GM21737 (cell line): ENCODE data around the gene PPM1E.

Experiments
- ATAC-seq: cut with Tn5 transposase; IDR thresholded peaks from one replicate; pipeline ENCODE4 v1.9.1; 2021; ENCODE audit warnings: mild to moderate bottlenecking, moderate library complexity; ENCODE audit not compliant: unreplicated experiment

Gene PPM1E

DNA sequence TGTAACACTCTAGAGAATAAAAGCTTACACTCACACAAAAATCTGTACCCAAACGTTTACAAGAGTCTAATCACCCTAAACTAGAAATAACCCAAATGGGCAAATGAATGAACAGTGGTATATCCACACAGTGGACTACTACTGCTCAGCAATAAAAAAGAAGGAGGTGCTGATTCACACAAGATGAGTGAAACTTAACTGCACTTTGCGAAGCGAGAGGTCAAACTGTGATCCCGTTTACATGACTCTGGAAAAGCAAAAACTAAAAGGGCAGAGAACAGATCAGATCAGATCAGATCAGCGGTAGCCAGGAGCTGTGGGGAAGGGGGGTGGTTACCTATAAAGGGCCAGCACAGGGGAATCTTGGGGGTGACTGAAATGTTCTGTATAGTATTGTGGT lies 237.7 kb downstream of the PPM1E start:
- no peak for ATAC-seq

DNA sequence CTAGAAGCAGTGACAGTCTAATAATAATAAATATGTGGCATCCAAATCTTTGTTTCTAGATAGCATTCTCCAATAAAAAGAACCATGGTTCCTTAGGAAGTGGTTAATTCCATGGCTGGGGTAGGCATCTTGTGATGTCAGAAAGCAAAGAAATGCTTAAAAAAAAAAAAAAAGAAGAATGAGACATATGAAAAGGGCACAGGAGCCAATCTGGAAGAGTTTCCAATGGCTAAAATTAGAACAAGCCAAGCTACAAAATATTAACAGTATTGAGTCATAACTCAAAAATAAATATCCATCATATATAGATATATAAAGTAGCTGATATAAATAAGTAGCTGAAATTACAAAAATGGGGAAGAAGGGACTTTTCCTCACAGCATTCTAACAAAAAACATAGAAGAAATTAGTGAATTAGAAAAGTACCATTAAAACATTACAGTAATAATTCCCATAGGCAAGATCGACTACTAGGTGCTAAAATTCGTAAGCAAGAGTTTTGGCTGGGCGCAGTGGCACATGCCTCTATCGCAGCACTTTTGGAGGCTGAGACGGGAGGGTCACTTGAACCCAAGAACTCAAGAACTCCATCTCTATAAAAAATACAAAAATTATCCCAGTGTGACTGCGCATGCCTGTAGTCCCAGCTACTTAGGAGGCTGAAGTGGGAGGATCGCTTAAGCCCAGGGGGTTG lies 239.7 kb downstream of the PPM1E start:
- ATAC-seq, result no peak

DNA sequence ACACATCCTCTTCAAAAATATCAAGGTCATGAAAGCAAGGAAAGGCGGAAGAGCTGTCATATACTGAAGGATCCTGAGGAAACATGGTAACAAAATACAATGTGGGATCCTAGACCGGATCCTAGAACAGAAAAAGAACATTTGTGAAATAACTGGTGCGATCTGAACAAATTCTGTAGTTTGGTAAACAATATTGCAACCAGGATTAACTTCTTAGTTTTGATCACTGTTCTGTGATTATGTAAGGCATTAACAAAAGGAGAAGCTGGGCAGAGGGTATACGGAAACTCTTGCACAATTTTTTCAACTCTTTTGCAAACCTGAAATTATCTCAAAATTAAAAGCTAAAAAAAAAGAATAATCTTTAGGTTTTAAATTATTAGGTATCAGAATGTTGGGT lies 241.3 kb downstream of the PPM1E start:
- ATAC-seq, result no peak

DNA sequence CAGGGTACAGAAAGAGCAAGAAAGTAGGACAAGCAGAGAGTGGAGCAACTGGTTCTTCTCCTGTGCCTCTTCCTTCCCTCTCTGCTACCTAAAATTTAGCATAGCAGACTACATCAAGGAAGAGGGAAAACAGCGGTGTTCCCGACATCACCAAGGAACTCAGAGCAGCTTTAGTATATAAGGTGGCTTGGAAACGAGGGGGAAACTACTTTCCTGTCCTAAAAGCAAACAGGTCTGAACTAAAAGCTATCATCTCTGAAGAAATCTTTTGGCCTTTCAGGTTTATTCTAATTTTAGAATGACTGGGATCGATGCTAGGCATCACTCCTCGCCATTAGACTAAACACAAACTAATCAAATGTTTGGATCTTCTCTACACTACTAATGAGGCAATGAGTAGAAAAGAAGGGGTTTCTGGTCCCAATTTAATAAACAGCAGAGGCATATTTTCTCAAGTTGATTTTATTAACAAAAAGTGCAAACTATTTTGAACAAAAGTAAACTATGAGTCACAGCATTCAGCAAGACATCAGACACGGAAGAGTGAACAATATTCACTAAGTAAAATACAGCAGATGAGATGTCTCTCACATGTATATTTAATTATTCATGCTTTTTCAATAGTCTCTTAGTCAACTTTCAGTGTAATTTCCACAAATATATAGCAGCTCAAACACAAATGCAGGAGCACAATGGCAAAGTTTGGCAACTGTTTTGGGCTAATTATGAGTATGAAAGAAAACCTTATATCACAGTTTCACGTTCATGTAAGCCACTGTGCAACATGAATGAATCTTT lies 242.3 kb downstream of the PPM1E start:
- ATAC-seq, result no peak

DNA sequence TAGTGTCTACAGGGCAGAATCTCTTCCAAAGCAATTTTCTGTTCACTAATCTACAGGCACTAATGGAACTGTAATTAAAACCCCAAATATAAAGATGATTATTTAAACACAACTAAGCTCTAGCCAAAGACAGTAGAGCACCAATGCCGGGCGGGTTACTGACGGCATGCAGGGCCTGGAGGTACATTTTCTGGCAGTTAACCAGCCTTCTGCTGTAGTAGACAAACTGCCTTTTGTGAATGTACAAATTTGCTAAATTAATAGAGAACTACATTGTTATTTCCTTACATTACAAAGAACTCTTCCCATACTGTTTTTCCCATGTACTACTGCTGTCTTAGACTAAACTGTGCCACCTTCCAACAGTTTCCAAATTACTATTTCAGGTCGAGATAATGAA lies 243.2 kb downstream of the PPM1E start:
- ATAC-seq, result no peak

DNA sequence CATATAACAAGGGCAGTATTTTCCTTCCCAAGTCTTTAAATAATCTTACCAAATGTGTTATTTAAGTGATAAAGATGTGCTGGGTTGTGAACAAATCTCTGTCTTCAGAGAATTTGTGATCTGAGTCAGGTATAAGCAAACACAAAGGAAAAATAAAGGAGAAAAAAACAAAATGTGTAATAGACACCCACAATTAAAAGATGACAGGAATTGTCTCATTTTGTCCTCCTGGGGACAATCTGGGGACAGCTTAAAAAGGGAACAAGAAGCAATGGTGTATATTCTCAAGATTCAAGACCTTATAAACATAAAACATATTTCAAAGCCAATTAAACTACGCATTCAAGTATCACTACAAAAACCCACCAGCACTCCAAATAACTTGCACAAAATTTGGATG lies 243.8 kb downstream of the PPM1E start:
- no peak for ATAC-seq

DNA sequence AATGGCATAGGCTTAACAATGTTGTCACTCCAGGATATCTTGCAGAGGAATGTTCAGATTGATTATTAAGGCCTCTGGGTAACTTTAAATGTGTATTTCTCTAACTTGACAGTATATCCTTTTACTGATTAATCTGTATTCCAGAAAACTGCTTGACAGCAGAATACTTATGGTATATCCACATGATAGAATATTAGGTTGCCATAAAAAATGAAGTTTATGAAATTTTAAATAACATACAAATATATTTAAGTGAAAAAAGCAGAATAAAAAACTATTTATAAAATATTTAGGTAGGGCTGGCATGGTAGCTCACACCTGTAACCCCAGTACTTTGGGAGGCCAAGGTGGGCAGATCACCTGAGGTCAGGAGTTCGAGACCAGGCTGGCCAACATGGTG lies 244.4 kb downstream of the PPM1E start:
- ATAC-seq, result no peak

DNA sequence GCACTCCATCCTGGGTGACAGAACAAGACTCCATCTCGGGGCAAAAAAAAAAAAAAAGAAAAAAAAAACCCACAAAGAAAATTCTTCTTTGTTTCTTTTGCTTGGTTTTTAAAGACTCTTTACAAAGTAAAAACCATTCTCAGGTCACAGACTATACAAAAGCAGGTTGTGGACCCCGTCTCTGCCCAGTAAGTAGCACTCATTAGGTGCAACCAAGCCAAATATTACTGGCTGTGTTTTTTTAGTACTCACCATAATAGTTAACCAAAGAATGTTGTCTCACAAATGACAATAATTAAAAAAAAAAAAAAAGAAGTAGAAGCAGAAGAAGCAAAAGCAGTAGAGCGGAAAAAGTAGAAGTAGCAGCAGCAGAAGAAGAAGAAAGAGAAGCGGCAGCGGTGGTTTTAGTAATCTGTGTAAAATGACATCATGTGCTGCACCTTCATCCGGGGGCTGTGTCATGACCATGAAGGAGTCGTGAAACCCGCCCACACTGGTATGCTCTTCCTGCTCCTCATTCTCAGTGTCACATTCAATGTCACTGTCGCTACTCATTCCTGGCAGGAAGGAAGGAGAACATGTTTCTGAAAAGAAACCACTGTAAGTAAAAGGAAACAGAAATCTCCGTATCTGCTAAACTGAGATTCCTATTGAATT lies 245.6 kb downstream of the PPM1E start:
- peak; percentile 88 for ATAC-seq

DNA sequence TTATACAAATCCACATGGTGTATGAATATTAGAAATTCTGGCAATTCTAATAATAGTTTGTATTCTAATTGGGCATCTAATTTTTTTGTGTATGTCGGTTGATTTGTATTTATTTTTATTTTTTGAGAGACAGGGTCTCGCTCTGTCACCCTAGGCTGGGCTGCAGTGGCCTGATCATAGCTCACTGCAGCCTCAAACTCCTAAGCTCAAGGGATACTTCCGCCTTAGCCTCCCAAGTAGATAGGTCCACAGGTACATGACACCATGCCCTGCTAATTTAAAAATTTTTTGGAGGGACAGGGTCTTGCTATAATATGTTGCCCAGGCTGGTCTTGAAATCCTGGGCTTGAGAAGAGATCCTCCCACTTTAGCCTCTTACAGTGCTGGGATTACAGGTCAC lies 246.5 kb downstream of the PPM1E start:
- ATAC-seq, result no peak

DNA sequence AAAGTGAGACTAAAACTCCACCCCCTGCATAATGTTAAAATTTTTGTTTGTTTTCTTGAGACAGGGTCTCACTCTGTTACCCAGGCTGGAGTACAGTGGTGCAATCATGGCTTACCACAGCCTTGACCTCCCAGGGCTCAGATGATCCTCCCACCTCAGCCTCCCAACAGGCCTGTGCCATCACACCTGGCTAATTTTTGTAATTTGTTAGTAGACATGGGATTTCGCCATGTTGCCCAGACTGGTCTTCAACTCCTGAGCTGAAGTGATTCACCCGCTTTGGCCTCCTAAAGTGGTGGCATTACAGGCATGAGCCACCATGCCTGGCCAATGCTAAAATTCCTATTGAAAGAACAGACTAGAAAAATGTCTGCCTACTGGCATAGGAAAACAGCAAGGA lies 247.2 kb downstream of the PPM1E start:
- no peak for ATAC-seq

DNA sequence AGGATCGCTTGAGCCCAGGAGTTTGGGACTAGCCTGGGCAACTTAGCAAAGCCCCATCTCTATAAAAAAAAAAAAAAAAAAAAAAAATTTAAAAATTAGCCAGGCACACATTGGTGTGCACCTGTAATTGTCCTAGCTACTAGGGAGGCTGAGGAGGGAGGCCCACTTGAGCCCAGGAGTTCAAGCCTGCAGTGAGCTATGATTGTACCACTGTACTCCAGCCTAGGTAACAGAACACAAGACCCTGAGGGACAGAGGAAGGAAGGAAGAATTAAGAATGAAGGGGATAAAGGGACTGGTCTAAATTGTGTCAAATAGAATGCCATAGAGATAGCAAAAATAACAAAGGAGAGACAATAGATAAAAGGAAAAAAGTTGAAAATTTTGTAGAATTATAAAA lies 248.2 kb downstream of the PPM1E start:
- ATAC-seq, result no peak

DNA sequence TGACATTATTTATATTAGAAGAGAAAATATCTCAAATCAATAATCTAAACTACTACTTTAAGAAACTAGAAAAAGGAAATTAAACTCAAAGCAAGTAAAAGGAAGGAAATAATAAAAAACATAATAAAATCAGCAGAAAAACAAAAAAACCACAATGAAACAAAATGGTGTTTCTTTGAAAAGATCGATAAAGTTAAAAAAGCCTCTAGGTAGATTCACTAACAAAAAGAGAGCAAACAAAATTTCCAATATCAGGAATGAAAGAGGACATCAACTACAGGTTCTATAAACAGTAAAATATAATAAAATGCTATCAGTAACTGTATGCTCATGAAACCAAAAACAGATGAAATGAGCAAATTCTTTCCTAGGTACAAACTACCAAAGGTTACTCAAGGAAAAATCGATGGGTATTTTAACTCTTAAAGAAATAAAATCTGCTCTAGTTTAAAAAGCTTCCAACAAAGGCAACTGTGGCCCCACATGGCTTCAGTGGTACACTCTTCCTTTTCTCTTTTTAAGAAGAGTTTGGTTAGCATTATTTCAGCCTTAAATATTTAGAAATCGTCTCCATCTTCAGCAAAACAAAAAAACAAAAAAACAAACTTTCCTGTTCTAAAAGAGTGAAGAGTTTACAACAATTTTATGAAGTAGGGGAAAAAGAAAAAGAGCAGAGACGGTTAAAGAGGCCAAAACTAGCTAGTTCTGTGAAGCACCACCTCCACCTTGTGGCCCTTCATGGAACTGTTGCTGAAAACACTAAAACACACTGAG lies 248.9 kb downstream of the PPM1E start:
- ATAC-seq, result no peak

DNA sequence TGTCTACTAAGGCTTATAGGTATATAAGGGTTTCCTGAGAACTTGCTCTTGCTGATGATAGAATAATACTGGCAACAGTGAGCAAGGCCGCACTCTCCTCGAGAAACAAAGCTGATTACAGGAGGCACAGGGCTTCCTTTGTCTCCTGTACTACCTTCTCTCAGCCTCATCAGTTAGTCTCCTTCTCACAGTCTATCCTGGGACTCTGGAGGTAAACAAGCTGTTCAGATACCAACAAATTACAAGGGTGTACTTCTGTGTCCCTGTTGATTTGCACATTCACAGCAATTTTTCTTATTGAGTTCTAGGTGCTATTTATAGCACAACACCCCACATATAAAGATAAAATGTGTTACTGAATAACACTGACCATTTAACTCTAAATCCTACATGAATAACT lies 252.3 kb downstream of the PPM1E start:
- no peak for ATAC-seq

DNA sequence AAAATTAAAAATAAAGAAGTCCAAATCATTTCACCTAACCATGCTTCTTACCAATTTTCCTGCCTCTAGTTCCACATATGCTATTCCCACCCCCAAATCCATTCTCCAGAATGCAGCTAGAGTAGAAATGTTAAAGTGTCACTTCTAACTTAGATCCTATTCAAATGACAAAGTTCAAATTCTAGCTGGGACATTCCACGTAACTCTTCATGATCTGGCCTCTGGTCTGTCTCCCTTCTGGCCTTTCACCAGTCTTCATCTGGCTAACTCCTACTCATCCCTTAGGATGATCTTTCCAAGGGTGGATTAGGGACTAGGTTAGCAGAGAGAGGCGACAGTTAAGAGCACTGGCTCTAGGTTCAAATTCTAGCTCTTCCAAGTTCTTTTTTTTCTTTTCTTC lies 253.1 kb downstream of the PPM1E start:
- ATAC-seq, result no peak

DNA sequence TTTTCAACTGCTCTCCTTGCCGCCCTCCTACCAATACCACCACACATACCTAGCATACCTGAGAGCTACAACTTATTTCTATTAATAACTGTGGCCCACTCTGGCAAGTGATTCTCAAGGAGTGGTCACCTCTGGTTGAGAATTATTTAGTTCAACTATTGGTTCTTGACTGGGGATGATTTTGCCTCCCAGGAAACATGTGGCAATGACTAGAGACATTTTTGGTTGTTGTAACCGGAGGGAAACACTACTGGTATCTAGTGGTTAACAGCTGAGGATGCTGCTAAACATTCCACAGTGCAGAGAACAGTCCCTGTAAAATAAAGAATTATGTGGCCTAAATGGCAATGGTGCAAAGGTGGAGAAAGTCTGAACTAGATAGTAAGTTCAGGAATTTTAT lies 254.4 kb downstream of the PPM1E start:
- ATAC-seq, result no peak

DNA sequence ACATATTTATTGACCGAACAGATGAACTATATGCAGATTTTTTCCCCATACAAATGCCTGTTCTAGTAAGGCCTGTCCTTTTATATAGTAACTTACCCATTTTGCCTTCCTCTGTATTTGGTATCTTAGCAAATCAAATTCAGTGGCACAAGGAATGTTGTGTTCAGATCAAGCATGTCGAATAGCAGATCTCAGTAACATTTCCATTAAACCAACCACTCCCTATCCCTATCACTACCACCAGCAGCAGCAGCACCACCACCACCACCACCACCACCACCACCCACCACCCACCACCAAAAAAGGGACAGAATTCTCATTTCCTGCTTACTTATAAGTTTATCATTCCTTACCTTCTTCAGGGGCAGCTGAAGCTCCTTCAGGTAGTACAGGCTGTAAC lies 256.3 kb downstream of the PPM1E start:
- no peak for ATAC-seq

DNA sequence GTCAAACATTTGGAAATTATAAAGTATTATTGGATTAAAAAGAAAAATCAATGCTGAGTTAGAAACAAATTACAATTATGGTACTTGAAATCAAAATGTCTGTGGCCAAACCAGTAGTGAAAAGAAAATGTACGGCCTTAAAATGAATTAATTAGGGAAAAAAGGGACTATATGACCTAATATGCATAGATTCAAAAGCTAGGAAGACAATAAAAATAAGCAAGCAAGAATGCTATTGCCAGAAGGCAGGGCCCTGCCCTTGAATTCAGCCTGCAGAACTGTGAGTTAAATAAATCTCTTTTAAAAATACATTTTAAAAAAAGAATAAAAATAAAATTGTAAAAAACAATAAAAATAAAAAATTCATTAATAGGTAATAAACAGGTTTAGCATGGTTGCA lies 262.4 kb downstream of the PPM1E start:
- no peak for ATAC-seq

DNA sequence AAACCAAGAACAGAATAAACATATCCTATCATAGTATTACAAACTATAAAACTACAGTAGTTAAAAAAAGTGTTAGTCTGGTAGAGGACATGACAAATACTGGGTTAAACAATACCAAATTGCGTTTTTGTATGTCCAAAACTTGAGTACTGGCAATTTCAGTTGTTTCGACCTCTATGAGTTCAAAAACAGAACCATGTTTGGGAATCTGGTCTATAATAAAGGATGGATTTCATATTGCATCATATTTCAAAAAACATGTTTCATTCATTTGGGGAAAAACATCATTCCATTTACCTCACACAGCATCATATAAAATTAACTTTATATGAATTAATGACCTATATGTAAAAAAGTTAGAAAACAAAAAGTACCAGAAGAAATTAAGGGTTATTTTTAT lies 269.3 kb downstream of the PPM1E start:
- no peak for ATAC-seq

DNA sequence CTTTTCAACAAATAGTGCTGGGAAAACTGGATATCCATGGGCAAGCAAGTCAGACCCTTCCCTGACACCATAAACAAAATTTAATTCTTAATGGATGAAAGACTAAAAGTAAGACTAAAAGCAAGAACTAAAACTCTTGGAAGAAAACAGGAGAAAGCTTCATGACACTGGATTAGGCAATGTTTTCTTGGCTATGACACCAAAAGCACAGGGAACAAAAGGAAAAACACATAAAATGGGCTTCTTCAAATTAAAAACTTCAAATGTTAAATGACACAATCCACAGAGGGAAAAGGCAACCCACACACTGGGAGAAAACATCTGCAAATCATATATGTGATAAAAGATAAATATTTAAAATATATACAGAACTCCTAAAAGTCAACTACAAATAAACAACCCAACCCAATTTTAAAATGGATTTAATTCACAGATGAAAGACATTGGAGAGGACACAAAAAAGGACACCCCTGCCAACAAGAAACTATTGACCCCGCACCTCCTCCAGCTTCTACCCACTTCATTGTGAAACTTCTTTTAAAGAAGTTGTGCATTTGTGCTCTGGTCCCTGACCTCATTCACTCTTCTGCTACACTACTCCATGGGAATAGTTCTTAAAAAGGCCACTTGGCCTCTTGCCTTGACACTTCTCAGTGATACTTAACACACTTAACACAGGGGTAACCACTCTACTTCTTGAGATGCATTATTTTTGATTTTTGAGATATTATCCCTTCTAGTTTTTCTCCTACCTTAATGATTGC lies 270.7 kb downstream of the PPM1E start:
- no peak for ATAC-seq

DNA sequence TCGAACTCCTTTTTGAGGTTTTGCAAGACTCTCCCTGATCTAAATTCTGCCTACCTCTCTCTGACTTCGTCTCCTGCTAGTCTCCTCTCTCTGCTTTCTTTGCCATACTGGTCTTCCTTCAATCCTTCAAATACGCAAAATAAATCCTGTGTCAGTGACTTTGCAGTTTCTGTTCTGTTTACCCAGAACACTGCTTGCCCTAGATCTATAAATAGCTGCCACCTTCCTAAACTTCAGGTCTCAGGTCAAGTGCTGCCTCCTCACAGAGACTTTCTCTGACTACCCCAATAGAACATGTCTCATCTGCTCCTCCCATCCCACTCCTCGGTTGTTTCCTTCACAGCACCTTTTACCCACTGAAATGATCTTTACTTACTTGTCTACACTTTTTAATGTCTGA lies 272.1 kb downstream of the PPM1E start:
- no peak for ATAC-seq

DNA sequence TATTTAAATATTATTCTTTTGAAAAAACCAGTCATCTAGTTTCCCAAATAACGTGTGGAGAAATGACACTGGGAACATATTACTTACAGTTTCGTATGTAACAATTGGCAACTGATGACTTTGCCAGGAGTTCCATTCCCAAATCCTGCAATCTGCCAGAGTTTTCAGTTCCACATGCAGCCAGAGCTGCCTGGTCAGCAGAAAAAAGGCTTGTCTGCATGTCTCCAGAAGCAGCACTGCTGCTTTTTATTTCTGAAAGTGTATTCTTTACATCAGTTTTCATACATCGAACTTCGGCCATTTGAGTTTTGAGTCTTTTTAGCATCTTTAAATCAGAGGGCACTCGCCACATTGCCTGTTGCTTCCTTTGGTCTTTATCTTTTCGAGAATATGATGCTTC lies 272.7 kb downstream of the PPM1E start:
- ATAC-seq, result no peak
